Right forelimb (tissue), 1 donor: ENCODE measurements around the gene ROBO1.

Source experiments
- DNase-seq: peaks from one replicate; pipeline ENCODE4 v3.0.0-alpha.2; 2018

ROBO1 gene

GRCh38 chr3:79002465-79003372 lies 765.1 kb downstream of the ROBO1 start:
- DNase-seq, result no peak

DNA sequence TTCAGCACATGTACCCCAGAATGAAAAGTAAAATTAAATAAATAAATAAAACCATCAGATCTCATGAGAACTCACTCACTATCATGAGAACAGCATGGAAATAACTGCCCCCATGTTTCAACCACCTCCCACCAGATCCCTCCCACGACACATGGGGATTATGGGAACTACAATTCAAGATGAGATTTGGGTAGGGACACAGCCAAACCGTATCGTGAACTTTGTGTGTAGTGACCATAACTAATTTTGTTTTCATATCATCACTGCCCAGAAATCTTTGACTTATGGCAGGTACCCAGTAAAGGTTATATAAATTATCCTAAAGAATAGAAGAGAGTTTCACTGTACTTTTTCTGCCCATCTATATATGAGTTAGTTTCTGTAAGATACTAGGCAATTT lies 766.5 kb downstream of the ROBO1 start:
- no peak for DNase-seq

GRCh38 chr3:78999139-78999538 lies 768.7 kb downstream of the ROBO1 start:
- DNase-seq, result no peak

GRCh38 chr3:78995087-78995486 lies 772.7 kb downstream of the ROBO1 start:
- no peak for DNase-seq

DNA sequence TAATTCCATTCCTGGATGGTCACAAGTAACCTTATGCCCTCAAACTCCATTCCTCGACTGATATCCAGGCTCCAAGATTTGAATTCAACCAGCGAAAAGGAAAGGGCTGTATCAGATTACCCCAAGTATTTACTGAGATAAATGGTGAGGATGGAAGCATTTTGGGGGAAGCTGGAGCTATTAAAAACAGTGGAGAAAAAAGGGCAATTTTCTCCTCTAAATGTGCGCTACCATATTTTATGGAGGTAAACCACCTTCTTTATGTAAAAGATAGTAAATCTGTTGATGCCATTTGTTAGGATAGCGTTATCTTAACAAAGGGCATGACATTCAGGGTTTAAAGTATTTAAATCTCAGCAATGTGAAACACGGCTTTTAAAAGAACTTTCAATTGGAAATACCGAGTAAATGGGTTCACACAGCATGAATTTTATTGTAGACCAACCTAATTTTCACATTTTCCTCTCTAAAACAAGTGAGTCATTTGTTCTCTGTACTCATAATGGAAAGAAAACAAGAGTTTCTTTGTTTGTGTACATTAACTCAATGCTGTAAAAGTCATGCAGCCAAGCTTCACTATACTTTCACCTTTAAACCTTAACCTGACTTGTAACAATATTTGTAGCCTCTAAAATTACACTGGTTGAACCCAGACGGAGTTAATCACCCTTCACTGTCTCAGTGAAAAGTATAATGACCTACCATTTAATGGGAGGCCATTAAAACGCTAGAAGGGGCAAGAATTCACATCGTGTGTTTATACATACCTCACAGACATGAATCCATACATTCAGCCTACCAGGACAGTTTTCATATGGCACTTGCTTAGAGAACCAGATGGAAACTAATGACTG lies 773.4 kb downstream of the ROBO1 start:
- DNase-seq, result no peak

DNA sequence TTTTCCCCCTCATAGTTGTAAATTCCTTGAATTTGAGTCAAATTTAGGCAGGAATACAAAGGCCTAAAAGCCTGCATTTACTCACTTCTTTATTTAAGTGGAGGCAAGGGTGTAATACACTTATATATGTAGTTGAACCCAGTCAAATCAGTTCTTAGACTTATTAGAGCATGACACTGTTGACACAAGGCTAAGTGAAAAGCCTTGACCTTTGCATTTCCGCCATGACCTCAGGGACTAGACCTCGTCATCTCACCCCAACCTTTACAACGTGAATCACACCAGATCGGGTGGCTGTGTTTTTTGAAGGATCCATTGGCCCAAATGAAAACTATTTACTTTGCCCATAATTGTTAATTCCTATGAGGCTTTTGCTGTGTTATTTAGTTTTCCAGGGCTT lies 774.4 kb downstream of the ROBO1 start:
- DNase-seq, result no peak

DNA sequence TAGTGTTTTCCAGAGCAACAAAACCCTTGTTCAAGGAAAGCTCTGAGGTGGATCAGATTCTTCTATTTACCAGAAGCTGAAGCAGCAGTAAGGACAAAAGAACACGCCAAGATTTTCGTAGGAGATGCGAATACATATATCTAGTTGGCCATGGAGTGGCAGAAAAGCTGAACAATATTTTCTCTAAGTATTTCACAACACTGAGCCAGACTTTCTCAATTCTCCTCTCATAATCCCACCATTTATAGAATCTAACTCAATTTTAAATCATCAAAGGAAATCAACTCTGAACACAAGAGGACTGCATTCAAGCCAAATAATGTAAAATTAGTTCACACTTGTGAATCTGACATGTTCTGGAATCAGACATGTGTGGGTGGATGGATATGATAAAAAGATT lies 775.0 kb downstream of the ROBO1 start:
- DNase-seq, result no peak

DNA sequence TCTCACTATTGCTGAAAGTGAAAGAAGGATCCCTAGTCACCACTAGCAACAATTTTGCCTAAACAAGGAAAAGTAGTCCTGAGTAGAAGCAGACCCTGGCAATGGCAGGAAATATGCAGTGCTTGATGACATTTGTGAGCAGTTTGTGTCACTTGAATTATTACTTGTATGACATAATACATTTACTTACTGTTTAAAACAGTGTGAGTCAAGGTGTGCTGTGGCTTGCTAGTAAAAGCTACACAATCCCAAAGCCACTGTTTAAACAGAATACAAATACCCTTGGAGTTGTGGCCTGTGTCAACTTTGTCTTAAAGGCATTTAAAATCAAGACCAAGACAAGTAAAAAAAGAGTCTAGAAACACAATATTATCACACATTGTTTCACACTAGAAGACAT lies 775.4 kb downstream of the ROBO1 start:
- no peak for DNase-seq

DNA sequence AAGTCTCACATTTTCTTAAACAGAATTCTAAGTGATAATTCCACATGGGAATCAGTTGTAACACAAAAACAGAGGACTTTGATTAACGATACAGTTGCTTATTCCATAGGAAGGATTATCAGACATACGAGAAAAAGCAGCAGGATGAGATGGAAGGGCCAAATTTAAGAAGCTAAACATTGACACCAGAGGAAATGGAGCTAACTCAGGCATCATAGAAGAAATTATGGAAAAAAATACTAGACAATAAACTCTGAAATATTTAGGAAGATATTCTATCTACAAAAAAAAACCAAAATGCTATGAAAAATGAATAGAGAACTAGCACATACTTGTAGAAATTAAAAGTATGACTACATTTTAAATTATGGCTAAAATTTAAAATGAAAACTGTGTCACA lies 776.1 kb downstream of the ROBO1 start:
- DNase-seq, result no peak

DNA sequence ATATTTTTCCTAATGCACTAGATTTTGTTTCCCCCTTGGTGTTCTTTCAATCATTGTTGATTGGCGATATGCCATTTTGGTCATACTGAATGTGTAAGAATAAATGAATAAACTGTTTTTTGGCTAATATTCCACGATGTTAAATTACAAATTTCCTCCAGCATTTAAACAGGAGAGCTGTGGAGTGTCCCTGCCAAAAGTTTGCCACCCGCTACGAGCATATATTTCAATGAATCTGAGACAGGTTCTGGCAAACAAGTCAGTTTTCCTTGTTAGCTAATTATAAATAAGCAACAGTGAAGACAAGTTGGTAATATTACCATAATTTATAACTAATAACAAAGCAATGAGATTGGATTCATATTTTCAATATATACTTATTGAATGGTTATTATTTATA lies 777.6 kb downstream of the ROBO1 start:
- DNase-seq, result no peak

- no peak for DNase-seq
Measured at GRCh38 chr3:78988324-78988723, 779.5 kb downstream of the ROBO1 start.

- no peak for DNase-seq
Measured at GRCh38 chr3:78986416-78987101, 781.2 kb downstream of the ROBO1 start.

DNA sequence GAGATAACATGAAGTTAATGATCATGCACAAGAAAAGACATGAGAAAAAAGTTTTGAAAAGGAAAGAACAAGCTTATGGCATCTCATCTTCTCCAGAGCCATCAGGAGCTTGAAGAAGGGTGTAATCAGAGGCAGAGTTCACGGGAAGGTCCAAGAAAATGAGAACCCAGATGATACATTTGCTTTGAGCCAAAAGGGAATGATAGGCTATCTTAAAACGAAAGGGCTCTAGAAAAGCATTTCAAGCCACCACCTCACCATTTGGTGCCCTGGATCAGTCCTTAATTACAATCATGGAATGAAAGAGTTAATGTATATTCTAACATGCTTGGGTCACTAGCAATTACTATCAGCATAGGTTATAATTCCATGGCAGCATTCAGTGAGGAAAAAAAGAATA lies 781.8 kb downstream of the ROBO1 start:
- DNase-seq, result no peak

GRCh38 chr3:78979028-78979427 lies 788.8 kb downstream of the ROBO1 start:
- DNase-seq, result no peak

DNA sequence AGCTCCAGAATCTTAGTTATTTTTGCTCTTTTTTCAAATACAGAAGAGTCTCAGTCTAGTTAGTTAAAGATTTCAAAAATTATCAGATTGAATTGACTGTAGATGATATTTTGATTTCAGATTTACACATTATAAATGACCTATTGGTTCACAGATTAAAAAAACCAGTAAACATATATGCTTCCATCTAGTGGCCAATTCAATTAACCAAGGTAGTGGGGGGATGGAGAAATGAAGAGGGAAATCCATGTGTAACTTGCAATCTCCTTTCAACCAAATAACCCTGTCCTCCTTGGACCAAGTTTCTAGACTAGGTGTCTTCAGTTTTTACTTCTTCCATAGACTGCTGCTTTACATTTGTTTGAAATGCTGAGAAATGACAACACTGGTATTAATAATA lies 789.8 kb downstream of the ROBO1 start:
- DNase-seq, result no peak

DNA sequence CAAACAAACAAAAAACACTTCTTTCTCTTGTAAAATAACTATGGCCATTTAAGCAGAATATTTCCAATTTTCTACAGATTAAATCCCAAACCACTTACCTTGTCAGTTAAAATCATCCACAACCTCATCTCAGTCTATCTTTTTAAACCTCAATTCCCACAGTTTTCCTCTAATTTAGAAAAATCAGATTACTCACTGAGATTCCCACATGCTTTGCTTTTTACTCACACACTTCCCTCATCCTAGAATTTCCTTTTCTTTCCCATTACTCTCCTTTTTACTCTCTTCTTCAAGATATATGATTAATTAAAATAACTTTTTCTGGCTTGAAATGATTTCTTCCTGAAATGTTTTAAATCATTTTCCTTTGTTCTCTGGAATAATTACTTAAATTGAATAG lies 790.7 kb downstream of the ROBO1 start:
- no peak for DNase-seq

DNA sequence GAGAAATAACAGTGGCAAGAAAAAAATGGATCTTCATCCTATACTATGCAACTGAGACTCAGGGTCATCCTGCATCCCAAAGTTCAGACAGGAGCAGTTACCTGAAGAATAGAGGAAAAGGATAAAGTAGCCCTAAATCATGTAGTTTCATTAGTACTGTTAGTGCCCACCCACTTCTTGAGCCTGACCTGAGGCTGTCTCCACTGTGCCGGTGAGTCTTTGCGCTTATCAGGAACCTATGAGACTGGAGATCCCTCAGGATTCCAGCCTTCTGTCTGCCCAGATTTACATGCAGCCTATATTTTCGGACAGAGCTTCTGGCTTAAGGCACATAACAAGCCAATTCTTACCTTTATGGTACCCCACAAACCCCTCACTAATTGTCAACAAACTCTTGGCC lies 791.6 kb downstream of the ROBO1 start:
- DNase-seq, result no peak

GRCh38 chr3:78974181-78974790 lies 793.5 kb downstream of the ROBO1 start:
- DNase-seq, result no peak

DNA sequence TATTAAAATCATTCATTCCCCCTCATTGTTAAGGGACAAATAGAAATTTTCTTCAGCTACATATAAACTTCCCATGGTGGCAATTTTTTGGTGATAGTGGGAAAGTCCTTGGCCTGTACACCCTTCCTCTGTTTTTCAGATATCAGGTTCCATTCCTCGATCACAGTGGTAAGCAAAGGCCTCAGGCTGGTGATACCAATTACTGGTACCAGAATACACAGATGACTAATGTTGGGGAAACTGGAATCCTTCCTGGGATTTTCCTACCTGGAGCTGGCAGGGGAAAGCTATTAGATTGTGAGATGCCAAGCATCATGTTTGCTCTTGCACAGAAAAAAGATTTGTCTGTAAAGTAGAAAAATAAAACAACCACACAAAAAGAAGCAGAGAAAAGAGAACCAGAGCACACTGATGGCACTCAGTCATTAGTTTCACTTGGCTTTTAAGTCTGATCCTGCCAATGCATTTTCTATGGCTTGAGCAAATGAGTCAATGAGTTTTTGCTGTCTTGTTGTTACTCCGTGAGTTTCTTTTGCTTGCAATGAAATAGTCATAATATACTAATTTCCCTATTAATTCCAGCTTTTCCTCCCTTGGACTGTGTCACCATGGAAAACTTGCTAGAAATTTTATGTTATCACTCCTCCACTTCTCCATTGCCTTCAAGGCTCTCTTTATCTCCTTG lies 795.0 kb downstream of the ROBO1 start:
- no peak for DNase-seq

GRCh38 chr3:78970656-78971055 lies 797.1 kb downstream of the ROBO1 start:
- DNase-seq, result no peak

DNA sequence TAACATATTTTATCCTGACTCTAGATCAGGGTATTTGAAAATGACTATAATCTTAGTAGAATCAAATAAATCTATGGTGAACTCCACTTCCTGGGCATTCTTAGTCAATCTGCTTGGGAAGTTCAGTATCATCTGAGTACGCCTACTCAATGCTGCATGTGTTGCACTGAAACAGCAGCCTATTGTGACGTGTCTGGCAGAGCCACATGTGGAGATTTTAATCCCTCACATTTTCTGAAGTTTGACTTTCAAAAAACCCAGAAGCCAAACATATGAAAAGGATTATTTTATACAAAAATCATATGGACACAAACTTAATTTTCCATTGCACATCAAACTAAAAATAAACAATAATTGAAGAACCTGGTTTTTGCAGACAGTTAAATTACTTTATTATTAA lies 798.3 kb downstream of the ROBO1 start:
- no peak for DNase-seq

DNA sequence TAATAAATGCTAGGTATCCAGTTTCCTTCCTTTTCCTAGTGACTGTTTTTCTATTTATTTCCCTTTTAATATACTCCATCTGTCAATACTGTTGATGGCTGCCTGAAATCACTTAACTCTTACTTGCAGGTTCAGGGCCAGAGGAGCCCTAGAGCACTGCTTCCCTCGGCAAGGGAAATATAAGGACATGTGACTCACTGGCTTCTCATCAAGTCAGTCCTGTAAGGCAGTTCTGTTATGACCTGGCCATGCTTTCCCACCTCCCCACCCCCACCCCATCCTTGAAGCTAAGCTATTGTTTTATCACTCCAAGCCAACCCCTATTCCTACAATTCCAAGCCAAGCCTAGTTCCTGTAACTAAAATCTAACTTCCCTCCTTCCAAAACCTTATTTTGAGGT lies 800.7 kb downstream of the ROBO1 start:
- no peak for DNase-seq
